ENCODE measurements around the gene NUBPL.
"Not testable (repeated sequence)": the region's sequence is repeated elsewhere in the genome, so short reads cannot be mapped to it uniquely, and the experiment has no call there.

The NUBPL gene

DNA sequence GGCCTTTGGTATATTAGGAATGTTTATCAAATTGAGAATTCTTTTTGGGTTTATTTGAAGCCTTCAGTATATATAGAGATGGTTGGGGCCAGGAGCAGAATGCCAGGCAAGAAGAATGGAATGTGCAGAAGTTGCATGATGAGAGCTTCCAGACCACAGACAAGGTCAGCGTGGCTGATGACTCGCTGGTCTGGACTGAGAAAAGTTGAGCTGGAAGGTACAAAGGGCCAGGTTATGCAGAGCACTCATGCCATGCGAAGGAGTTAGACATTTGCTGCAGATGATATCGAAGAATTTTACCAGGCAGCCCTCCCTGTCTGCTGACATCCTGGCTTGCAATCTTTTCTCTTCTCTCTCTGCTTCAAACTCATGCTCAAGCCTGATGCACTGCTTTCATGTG, 319.7 kb downstream of the NUBPL start:
- no peaks in the 10 kb centered on the region for H3K4me1 ChIP-seq (ENCODE audit: insufficient read depth, insufficient read length)
- no peaks in the 10 kb centered on the region for H3K36me3 ChIP-seq (ENCODE audit: insufficient read depth, insufficient read length, low read length)
- no peaks in the 10 kb centered on the region for H3K27me3 ChIP-seq (ENCODE audit: insufficient read depth, insufficient read length)
- H3K9ac ChIP-seq (ENCODE audit: insufficient read length, low read depth) = no peak overlapping the region
- TF ChIP-seq YY1 (IDR thresholded peaks at IDR 0.05; ENCODE audit: insufficient read depth, insufficient read length) = no peak
- TF ChIP-seq ZNF274 (IDR thresholded peaks at IDR 0.05; ENCODE audit: low read depth, low read length) = no peak
- no peak for TF ChIP-seq SUZ12 (IDR thresholded peaks at IDR 0.05; ENCODE audit: extremely low read depth, insufficient read depth, insufficient read length)
- H3K4me3 ChIP-seq (ENCODE audit: insufficient read length, low read depth) = no peak overlapping the region
- H3K9me3 ChIP-seq (ENCODE audit: insufficient read depth, low read length) = no peaks in the 10 kb centered on the region
- no peak for DNase-seq (ENCODE audit: low read depth, low spot score)

DNA sequence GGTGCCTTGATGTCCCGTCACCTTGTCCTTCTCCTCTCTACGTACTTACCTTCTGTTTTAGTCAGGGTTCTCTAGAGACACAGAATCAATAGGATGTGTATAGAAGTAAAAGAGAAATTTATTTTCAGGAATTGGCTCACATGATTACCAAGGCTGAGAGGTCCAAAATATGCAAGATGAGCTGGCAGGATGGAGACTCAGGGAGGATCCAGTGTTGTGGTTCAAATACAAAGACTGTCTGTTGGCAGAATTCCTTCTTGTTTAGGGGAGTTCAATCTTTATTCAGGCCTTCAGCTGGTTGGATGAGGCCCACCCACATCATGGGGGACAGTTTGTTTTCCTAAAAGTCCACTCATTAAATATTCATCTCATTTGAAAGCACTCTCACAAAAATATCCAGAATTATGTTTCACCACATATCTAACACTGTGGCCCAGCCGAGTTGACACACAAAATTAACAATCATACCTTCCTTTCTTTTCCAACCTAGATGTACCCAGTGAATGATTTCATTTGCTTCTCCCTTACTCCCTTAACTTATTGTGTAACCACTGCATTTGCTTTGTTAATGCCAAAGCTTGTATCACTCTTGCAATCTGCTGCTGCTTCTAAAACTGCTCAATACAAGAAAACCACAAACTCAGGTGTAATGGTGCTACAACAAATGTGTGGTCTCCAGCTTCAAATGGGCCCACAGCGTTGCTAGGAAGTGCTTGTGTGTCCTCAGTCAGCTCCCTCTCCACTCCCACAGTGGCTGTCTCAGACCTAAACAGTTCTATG, 320.5 kb downstream of the NUBPL start:
- no peaks in the 10 kb centered on the region for H3K27me3 ChIP-seq (ENCODE audit: insufficient read depth, insufficient read length)
- no peak overlapping the region for H3K9ac ChIP-seq (ENCODE audit: insufficient read length, low read depth)
- no peaks in the 10 kb centered on the region for H3K4me1 ChIP-seq (ENCODE audit: insufficient read depth, insufficient read length)
- TF ChIP-seq ZNF274 (IDR thresholded peaks at IDR 0.05; ENCODE audit: low read depth, low read length) (no peak), YY1 (IDR thresholded peaks at IDR 0.05; ENCODE audit: insufficient read depth, insufficient read length) (no peak), SUZ12 (IDR thresholded peaks at IDR 0.05; ENCODE audit: extremely low read depth, insufficient read depth, insufficient read length) (no peak)
- no peak overlapping the region for H3K4me3 ChIP-seq (ENCODE audit: insufficient read length, low read depth)
- DNase-seq (ENCODE audit: low read depth, low spot score) = no peak
- no peaks in the 10 kb centered on the region for H3K36me3 ChIP-seq (ENCODE audit: insufficient read depth, insufficient read length, low read length)
- H3K9me3 ChIP-seq (ENCODE audit: insufficient read depth, low read length) = no peaks in the 10 kb centered on the region

DNA sequence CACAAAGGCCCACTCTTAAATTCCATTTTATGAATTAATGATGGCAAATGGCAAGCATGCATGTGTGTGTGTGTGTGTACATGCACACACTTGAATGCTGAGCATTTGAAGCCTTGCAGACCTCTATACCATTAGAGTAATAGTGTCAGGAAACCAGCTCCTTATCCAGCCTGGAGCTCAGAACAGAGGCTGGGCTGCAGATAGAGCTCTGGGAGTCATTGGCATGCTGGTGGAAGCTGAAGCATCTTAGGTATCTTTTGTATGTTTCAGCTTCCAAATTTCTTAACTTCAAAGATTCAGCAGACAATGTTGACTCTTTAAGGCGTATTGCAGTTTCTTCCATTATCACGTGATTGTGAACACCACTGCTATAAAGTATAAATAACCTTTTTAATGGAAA, 323.0 kb downstream of the NUBPL start:
- no peak overlapping the region for H3K9ac ChIP-seq (ENCODE audit: insufficient read length, low read depth)
- H3K36me3 ChIP-seq (ENCODE audit: insufficient read depth, insufficient read length, low read length) = no peaks in the 10 kb centered on the region
- no peak for DNase-seq (ENCODE audit: low read depth, low spot score)
- no peaks in the 10 kb centered on the region for H3K9me3 ChIP-seq (ENCODE audit: insufficient read depth, low read length)
- TF ChIP-seq SUZ12 (IDR thresholded peaks at IDR 0.05; ENCODE audit: extremely low read depth, insufficient read depth, insufficient read length) (no peak), ZNF274 (IDR thresholded peaks at IDR 0.05; ENCODE audit: low read depth, low read length) (no peak), YY1 (IDR thresholded peaks at IDR 0.05; ENCODE audit: insufficient read depth, insufficient read length) (no peak)
- no peaks in the 10 kb centered on the region for H3K4me1 ChIP-seq (ENCODE audit: insufficient read depth, insufficient read length)
- H3K4me3 ChIP-seq (ENCODE audit: insufficient read length, low read depth) = no peak overlapping the region
- no peaks in the 10 kb centered on the region for H3K27me3 ChIP-seq (ENCODE audit: insufficient read depth, insufficient read length)

DNA sequence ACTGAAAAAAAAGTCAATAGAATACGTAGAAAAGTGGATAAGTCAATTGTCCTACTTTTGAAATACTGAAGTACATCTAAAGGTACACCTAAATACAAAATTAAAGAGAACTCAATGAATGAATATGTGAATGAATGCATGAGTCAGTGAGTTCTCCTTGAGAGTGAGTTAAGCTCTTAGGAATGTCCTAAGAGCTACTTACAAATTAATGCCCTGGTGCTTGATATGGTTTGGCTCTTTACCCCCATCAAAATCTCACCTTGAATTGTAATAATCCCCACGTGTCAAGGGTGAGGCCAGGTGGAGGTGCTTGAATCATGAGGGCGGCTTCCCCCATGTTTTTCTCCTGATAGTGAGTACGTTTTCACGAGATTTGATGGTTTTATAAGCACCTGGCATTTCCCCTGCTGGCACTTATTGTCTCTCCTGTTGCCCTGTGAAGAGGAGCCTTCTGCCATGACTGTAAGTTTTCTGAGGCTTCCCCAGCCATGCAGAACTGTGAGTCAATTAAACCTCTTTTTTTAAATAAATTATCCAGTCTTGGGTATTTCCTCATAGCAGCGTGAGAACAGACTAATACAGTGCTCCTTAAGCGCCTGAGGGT, 323.7 kb downstream of the NUBPL start:
- H3K27me3 ChIP-seq (ENCODE audit: insufficient read depth, insufficient read length) = no peaks in the 10 kb centered on the region
- no peaks in the 10 kb centered on the region for H3K36me3 ChIP-seq (ENCODE audit: insufficient read depth, insufficient read length, low read length)
- no peak for TF ChIP-seq YY1 (IDR thresholded peaks at IDR 0.05; ENCODE audit: insufficient read depth, insufficient read length)
- TF ChIP-seq SUZ12 (IDR thresholded peaks at IDR 0.05; ENCODE audit: extremely low read depth, insufficient read depth, insufficient read length) = no peak
- TF ChIP-seq ZNF274 (IDR thresholded peaks at IDR 0.05; ENCODE audit: low read depth, low read length) = no peak
- DNase-seq (ENCODE audit: low read depth, low spot score) = no peak
- H3K9me3 ChIP-seq (ENCODE audit: insufficient read depth, low read length) = no peaks in the 10 kb centered on the region
- H3K4me1 ChIP-seq (ENCODE audit: insufficient read depth, insufficient read length) = no peaks in the 10 kb centered on the region
- H3K4me3 ChIP-seq (ENCODE audit: insufficient read length, low read depth) = no peak overlapping the region
- H3K9ac ChIP-seq (ENCODE audit: insufficient read length, low read depth) = no peak overlapping the region

DNA sequence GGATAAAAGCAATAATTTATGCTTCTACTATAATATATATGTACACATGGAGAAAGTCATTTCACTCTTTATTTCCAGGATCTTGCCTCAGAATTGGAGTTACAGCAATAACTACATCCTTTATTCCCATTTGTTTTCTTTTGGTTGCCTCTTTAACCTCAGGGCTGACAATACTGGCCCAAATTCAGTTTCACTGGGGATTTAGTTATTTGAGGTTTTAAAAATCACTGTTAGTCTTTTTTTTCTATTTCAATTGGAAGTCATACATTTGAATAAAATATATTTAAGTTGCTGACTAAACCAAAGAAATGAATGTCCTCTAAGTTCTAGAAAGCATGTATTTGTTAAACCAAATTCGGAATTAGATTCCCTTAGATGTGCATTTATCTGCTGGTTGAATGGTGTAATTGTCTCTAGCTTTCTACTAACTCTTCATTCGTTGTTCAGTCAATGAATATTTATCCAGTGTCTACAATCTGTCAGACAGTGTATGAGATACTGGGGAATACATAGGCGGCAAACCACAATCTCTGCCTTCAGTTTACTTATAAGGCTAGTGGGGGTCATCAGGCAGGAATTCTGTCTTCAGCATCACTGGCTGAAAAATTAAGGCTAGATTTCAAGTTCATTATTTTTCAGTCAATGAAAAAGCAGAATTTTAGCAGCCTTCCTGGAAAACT, 325.1 kb downstream of the NUBPL start:
- DNase-seq (ENCODE audit: low read depth, low spot score) = no peak
- Histone ChIP-seq H3K9ac (ENCODE audit: insufficient read length, low read depth) (no peak overlapping the region), H3K9me3 (ENCODE audit: insufficient read depth, low read length) (no peaks in the 10 kb centered on the region), H3K4me1 (ENCODE audit: insufficient read depth, insufficient read length) (no peaks in the 10 kb centered on the region), H3K4me3 (ENCODE audit: insufficient read length, low read depth) (no peak overlapping the region), H3K36me3 (ENCODE audit: insufficient read depth, insufficient read length, low read length) (no peaks in the 10 kb centered on the region), H3K27me3 (ENCODE audit: insufficient read depth, insufficient read length) (no peaks in the 10 kb centered on the region)
- no peak for TF ChIP-seq YY1 (IDR thresholded peaks at IDR 0.05; ENCODE audit: insufficient read depth, insufficient read length)
- no peak for TF ChIP-seq SUZ12 (IDR thresholded peaks at IDR 0.05; ENCODE audit: extremely low read depth, insufficient read depth, insufficient read length)
- no peak for TF ChIP-seq ZNF274 (IDR thresholded peaks at IDR 0.05; ENCODE audit: low read depth, low read length)

DNA sequence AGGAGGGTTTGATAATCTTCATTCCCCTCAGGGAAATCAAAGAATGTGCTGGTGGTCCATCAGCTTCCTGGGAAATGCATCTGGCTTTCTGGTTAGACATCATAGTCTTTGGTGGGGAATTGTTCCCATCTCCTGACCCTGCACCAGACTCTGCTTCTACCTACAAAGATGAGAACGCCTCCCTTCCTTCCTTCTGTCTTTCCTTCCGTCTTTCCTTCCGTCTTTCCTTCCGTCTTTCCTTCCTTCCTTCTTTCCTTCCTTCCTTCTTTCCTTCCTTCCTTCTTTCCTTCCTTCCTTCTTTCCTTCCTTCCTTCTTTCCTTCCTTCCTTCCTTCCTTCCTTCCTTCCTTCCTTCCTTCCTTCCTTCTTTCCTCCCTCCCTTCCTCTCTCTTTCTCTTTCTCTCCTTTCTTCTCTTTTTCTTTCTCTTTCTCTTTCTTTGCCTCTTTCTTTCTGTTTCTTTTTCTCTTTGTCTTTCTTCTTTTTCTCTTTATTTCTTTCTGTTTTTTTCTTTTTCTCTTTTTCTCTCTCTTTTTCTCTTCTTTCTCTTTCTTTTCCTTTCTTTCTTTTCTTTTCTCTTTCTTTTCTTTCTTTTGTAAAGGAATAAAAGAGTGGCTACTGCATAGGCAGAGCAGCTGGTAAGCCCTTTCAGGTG, 326.9 kb downstream of the NUBPL start:
- Histone ChIP-seq H3K36me3 (ENCODE audit: insufficient read depth, insufficient read length, low read length) (no peaks in the 10 kb centered on the region), H3K9me3 (ENCODE audit: insufficient read depth, low read length) (no peaks in the 10 kb centered on the region), H3K27me3 (ENCODE audit: insufficient read depth, insufficient read length) (no peaks in the 10 kb centered on the region), H3K4me3 (ENCODE audit: insufficient read length, low read depth) (no peak overlapping the region), H3K9ac (ENCODE audit: insufficient read length, low read depth) (no peak overlapping the region), H3K4me1 (ENCODE audit: insufficient read depth, insufficient read length) (no peaks in the 10 kb centered on the region)
- DNase-seq (ENCODE audit: low read depth, low spot score) = no peak
- no peak for TF ChIP-seq YY1 (IDR thresholded peaks at IDR 0.05; ENCODE audit: insufficient read depth, insufficient read length)
- TF ChIP-seq SUZ12 (IDR thresholded peaks at IDR 0.05; ENCODE audit: extremely low read depth, insufficient read depth, insufficient read length) = no peak
- no peak for TF ChIP-seq ZNF274 (IDR thresholded peaks at IDR 0.05; ENCODE audit: low read depth, low read length)

DNA sequence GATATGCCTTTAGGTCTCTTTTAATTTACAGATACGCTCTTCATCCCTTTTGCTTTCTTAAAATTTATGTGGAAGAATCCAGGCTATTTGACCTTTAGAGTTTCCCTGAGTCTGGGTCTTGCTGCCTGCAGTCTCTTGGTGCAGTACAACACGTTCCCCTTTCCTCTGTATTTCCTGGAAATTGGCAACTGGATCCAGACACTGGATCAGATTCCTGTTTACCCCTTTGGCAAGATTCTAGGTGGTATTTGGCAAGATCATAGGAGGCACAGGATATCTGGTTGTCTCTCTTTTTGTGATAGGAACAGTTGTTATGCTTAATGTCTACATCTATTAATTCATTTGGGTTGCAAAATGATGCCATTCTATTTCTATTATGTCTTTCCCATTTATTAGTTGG, 328.1 kb downstream of the NUBPL start:
- DNase-seq (ENCODE audit: low read depth, low spot score) = no peak

DNA sequence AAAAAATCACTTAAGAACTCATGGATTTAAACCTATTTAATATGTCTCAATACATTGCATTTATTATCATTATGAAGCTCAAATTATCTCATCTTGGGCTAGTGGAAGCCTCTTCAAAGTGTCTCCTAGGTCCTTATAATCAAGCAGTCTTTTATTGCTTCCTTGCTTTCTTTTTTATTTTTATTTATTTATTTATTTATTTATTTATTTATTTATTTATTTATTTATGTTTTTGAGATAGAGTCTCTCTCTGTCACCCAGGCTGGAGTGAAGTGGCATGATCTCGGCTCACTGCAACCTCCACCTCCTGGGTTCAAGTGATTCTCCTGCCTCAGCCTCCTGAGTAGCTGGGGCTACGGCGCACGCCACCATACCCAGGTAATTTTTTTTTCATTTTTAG, 329.0 kb downstream of the NUBPL start:
- not testable (repeated sequence) for H3K36me3 ChIP-seq (ENCODE audit: insufficient read depth, insufficient read length, low read length); H3K9ac ChIP-seq (ENCODE audit: insufficient read length, low read depth); H3K9me3 ChIP-seq (ENCODE audit: insufficient read depth, low read length); H3K4me1 ChIP-seq (ENCODE audit: insufficient read depth, insufficient read length); H3K4me3 ChIP-seq (ENCODE audit: insufficient read length, low read depth); H3K27me3 ChIP-seq (ENCODE audit: insufficient read depth, insufficient read length); DNase-seq (ENCODE audit: low read depth, low spot score)

More for the DNA sequence above, 328.1 kb downstream of the NUBPL start:
- H3K27me3 ChIP-seq (ENCODE audit: insufficient read depth, insufficient read length) = no peaks in the 10 kb centered on the region
- no peak overlapping the region for H3K9ac ChIP-seq (ENCODE audit: insufficient read length, low read depth)
- H3K36me3 ChIP-seq (ENCODE audit: insufficient read depth, insufficient read length, low read length) = no peaks in the 10 kb centered on the region
- TF ChIP-seq SUZ12 (IDR thresholded peaks at IDR 0.05; ENCODE audit: extremely low read depth, insufficient read depth, insufficient read length) (no peak), YY1 (IDR thresholded peaks at IDR 0.05; ENCODE audit: insufficient read depth, insufficient read length) (no peak), ZNF274 (IDR thresholded peaks at IDR 0.05; ENCODE audit: low read depth, low read length) (no peak)
- no peaks in the 10 kb centered on the region for H3K4me1 ChIP-seq (ENCODE audit: insufficient read depth, insufficient read length)
- H3K9me3 ChIP-seq (ENCODE audit: insufficient read depth, low read length) = no peaks in the 10 kb centered on the region
- H3K4me3 ChIP-seq (ENCODE audit: insufficient read length, low read depth) = no peak overlapping the region
